Liver (tissue), 3 donors: ENCODE data around the gene CD300C.
"Not testable (repeated sequence)": the region's sequence is repeated elsewhere in the genome, so short reads cannot be mapped to it uniquely, and the experiment has no call there.

Experiments used
- ATF3 ChIP-seq: IDR thresholded peaks from 2 replicates; pipeline ENCODE4 v1.6.1; 2016; ENCODE audit warnings: antibody characterized with exemption
- CTCF ChIP-seq: fragments of 150-350 bp; IDR thresholded peaks from 2 replicates; pipeline ENCODE4 v1.5.1; 2017; ENCODE audit warnings: improper control_type of control experiment, low read depth, low read length; ENCODE audit not compliant: missing input control
- SP1 ChIP-seq: IDR thresholded peaks from 2 replicates; pipeline ENCODE4 v1.6.1; 2018; ENCODE audit warnings: antibody characterized with exemption, mild to moderate bottlenecking
- donor health status: healthy.
- donor health status: healthy.

GRCh38 chr17:74518413-74518981, 27.4 kb downstream of the CD300C start:
- not testable (repeated sequence) for TF ChIP-seq CTCF, SP1, ATF3
